ENCODE results near the gene MAP3K5.
"Not testable (repeated sequence)": the region's sequence is repeated elsewhere in the genome, so short reads cannot be mapped to it uniquely, and the experiment has no call there.

DNA sequence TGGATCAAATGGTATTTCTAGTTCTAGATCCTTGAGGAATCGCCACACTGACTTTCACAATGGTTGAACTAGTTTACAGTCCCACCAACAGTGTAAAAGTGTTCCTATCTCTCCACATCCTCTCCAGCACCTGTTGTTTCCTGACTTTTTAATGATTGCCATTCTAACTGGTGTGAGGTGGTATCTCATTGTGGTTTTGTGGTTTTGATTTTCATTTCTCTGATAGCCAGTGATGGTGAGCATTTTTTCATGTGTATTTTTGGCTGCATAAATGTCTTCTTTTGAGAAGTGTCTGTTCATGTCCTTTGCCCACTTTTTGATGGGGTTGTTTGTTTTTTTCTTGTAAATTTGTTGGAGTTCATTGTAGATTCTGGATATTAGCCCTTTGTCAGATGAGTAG lies 23.3 kb upstream of the MAP3K5 start:
- TF ChIP-seq, protein P1, sequence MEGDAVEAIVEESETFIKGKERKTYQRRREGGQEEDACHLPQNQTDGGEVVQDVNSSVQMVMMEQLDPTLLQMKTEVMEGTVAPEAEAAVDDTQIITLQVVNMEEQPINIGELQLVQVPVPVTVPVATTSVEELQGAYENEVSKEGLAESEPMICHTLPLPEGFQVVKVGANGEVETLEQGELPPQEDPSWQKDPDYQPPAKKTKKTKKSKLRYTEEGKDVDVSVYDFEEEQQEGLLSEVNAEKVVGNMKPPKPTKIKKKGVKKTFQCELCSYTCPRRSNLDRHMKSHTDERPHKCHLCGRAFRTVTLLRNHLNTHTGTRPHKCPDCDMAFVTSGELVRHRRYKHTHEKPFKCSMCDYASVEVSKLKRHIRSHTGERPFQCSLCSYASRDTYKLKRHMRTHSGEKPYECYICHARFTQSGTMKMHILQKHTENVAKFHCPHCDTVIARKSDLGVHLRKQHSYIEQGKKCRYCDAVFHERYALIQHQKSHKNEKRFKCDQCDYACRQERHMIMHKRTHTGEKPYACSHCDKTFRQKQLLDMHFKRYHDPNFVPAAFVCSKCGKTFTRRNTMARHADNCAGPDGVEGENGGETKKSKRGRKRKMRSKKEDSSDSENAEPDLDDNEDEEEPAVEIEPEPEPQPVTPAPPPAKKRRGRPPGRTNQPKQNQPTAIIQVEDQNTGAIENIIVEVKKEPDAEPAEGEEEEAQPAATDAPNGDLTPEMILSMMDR (IDR thresholded peaks at IDR 0.05; ENCODE audit: control extremely low read depth in 1 of 3, insufficient read depth in 1 of 3, low read depth in 1 of 3, low read length in 3 of 3), result not testable (repeated sequence)
- not testable (repeated sequence) for TF ChIP-seq KDM4A (IDR thresholded peaks at IDR 0.05; ENCODE audit: low read depth, low read length, severe bottlenecking); POLR2AphosphoS5 (IDR thresholded peaks at IDR 0.05; ENCODE audit: low read depth, low read length); POLR2A (IDR thresholded peaks at IDR 0.05; ENCODE audit: control extremely low read depth in 1 of 2, low read depth in 2 of 2, low read length in 2 of 2); EP300 (IDR thresholded peaks at IDR 0.05; ENCODE audit: borderline replicate concordance in 1 of 2, low read depth in 2 of 2, low read length in 2 of 2); TEAD4 (IDR thresholded peaks at IDR 0.05; ENCODE audit: low read depth, low read length)

Measured in H1 (cell line).